GM10847 (cell line): Measurements from ENCODE around the gene OGFOD2.

Experiments
- POLR2A ChIP-seq: IDR thresholded peaks from 2 replicates; pipeline ENCODE4 v1.6.1; 2011; ENCODE audit not compliant: insufficient read length; ENCODE audit errors: extremely low read depth

OGFOD2 gene

DNA sequence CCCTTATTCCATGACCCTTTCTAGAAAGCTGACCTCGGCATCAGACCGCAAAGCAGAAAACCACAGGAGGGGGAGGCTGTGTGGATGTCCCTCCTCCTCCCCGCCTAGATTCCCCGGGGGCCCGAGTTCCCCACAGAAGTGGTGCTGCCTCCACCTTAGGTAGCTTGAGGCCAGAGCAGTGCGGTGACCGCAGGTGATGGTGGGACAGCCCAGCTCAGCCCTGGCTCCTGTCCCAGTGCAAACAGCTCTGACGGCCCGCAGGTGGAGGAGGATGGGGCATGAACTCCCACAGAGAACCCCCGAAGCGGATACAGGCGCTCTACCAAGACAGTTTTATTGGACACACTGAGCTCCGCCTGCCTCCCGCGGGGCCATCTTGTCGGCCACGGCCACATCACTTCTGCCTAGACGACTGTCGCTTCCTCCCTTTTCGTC is 25.0 kb downstream of the OGFOD2 start:
- no peak for TF ChIP-seq POLR2A

DNA sequence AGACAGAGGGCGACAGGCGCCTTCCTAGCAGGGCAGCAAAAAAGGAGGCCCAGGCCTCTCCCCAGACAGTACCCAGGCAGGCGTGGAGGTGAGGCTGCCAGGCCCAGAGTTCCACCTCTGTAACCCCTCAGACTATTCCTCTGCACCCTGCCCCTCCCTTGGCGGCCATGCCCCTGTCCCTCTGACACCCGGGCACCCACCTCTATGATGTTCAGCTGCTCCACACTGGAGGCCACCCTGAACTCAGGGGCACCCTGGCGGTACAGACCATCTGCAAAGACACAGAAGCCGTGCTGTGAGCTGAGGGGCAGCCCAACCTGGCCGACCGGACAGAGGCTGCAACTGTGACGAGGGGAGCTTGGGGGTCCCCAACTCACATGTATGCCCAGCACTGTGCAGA is 25.5 kb downstream of the OGFOD2 start:
- TF ChIP-seq POLR2A = no peak

DNA sequence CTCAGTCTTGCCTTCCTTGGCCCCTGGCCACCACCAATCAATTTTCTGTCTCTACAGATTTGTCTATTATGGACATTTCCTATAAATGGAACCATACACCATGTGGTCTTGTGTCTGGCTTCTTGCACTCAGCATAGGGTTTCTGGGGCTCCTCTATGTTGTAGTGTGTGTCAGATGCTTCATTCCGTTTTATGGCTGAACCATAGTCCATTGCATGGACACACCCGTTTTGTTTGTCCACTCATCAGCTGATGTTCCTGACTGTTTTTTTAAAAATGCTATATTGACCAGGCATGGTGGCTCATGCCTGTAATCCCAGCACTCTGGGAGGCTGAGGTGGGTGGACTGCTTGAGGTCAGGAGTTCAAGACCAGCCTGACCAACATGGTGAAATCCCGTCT is 26.4 kb downstream of the OGFOD2 start:
- TF ChIP-seq POLR2A = no peak

DNA sequence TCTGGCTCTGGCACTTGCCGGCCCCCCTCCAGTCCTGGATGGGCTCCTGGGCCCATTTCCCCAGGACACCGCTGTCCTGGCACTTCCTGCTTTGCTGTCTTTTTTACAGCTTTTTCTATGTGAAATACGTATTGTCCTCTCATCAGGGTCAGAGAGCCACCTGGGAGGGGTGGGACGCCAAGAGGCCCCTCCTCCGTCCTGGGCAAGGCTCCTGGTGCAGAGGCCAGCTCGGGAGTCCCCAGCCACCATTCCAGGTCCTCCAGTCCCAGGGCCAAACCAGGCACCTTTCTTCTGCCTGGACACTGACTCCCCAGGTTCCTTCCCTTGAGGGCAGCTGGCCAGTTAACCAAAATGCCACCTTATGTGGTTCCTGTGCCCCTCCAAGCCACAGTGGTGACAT is 28.2 kb downstream of the OGFOD2 start:
- TF ChIP-seq POLR2A = no peak

GRCh38 chr12:123004287-123004686 is 29.2 kb downstream of the OGFOD2 start:
- TF ChIP-seq POLR2A = no peak

DNA sequence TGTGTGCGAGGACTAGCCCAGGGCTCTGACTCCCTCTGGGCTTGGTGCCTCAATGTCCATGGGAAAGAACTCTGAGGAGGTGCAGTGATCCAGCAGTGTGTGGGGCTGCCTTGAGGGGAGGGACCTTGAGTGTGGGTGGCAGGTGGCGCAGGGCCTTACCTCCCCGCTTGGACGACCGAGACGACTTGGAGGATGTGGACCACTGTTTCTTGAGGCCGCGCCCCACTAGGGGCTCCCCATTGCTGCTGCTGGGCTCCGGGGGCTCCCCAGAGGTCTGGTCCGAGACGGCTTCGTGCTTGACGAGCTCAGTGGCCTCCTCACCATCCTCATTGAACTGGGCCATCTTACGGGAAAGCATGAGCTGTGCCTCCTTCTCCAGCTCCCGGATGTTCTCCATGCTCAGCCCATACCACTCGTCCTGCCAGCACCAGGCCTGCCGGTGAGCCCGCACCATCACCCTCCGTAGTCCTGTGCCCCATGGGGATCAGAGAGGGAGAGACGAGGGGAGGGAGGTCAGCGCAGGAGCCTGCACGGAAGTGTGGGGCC is 30.1 kb downstream of the OGFOD2 start:
- no peak for TF ChIP-seq POLR2A

DNA sequence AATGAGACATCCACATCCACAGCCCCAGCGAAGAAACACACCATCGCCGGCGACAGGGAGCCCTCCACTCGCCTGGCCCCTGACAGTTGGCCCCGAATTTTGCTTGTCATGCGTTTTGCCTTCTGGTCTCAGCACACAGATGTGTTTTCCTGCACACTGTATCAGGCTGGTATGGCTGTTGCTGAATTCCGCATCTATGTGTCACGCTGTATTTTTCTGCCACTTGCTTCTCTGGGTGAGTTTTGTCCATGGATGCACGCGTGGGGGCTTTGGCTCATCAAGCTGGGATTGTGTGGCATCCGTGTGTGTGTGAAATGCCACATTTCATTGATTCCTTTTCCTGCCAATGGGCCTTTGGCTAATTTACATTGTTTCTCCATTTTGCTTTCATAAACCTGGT is 31.9 kb downstream of the OGFOD2 start:
- no peak for TF ChIP-seq POLR2A

GRCh38 chr12:123010110-123010509 is 35.1 kb downstream of the OGFOD2 start:
- no peak for TF ChIP-seq POLR2A

GRCh38 chr12:123010681-123011080 is 35.6 kb downstream of the OGFOD2 start:
- TF ChIP-seq POLR2A = no peak

- TF ChIP-seq POLR2A = no peak
Observed at GRCh38 chr12:123011701-123012100, 36.7 kb downstream of the OGFOD2 start.

DNA sequence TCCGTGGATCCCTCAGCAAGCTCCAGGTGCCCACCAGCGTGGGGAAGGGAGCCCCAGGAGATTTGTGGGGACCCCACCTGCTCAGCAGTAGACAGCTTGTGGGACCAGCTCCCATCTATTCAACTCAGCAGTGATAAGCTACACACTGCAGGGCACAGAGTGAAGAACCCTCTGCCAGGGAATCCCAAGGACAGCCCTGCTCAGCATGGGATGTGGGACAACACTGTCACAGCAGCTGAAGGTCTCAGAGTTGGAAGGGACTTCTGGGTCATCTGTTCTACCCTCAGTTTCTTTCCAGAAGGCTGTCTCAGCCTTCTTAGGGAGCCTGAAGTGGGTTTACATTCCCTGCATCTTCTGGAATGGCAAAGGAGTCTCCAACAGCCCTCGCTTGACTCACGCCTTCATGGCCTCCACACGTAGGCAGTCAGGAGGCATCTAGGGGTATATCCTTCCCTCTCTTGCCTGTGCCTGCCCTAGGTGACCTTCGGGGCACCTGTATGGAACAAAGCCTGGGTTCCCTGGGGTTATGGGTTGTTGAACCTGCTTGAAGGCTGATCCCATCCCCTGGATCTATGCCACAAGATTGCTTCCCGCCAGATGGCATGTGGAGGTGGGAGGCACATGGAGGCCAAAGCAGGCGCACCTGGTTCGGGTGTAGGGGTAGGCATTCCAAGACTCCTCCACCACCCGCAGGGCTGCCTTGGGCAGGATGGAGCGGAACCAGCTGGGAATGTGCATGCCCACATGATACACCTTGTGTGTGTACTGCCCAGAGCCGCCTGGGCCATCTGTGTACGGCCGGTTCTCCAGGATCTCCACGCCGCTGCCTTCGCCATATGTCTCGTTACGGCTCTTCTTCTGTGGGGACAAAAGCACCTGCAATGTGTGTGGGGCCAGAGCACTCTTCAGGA is 38.4 kb downstream of the OGFOD2 start:
- no peak for TF ChIP-seq POLR2A

- no peak for TF ChIP-seq POLR2A
Observed at GRCh38 chr12:123017753-123018152, 42.7 kb downstream of the OGFOD2 start.

GRCh38 chr12:123019841-123020138 is 44.7 kb downstream of the OGFOD2 start:
- TF ChIP-seq POLR2A = no peak

DNA sequence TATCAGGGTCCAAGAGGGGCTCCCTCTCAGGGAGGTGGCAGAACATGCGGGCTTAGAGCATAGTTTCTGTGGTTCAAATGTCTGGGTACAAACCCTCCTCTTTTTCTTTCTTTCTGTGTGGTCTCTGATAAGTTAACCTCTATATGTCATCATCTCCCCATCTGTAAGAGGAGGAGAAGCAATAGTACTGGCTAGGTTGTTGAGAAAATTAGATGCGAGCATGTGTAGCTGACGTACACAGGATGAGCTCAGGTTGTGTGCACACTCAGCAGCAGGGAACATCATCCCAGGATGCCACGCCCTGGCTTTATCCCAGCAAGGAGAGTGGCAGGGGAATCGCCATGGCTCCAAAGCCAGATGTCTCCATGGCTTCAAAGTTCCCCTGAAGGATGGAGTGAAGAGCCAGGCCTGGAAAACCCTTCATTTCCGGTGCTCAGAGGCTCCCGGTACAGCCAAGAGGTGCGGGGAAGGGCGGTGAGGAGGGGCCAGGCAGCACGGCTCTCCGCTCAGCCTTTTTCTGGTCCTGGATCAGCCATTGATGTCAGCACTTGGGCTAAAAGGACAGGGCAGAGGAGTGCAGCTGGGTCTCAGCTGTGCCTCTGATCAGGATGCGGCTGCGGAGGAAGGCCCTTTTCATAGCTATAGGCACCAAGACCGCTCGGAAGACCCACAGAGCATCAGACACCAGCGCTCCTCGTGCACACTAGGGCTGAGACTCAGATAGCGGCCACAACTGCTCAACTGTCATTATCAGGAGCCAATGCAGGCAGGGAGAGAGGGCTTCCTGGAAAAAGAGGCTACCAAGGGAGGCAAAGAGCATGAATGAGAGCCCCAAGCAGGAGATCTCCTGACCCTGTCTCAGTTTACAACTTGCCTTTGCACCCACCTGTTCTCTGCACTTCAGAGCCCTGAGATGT is 46.9 kb downstream of the OGFOD2 start:
- no peak for TF ChIP-seq POLR2A

DNA sequence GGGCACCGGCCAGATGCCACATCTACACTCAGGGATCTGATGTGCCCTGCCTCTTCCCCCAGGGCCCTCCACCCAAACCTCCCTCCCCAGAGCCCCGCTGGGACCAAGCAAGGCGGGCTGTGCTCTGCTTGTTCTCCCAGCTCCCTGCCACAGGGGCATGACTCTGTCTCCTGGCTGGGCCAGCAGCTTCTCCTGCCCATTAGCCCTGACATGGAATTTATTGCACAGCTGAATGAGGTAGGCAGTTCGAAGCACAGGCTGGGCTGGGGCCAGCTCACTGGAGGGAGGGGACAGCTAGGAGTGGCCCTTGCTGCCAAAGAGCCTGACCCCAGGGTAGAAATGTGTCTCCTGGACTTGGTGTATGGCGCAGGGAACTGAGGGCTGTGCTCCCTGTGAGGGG is 47.8 kb downstream of the OGFOD2 start:
- TF ChIP-seq POLR2A = no peak
